HT-29 (cell line): ENCODE measurements around the gene TMEM229B. TPM values are rescaled to one million over a fixed set of nuclear protein-coding genes. Genes with fewer than 3 reads are reported as not detected.
A peak's percentile ranks its signal among the peaks of the same experiment; 100 is the strongest.

ENCODE experiments used
- DNase-seq: peaks from one replicate; pipeline ENCODE4 v3.0.0-alpha.2; 2015; ENCODE audit warnings: low spot score
- total RNA-seq: library from RNA; depleted of rRNA; stranded (reverse); fragments of >200 nt; shearing (Covaris generic); gene quantifications from 2 replicates; pipeline ENCODE4 v1.2.3, GENCODE V29; 2014; rRNA removed

The TMEM229B gene
- total RNA-seq, result 0.08 and 0.15 TPM in 2 replicates

GRCh38 chr14:67487937-67488893 lies at the start of gene TMEM229B:
TSS of gene TMEM229B (minus strand) at chr14:67488721. CDS start at chr14:67473923, 14,798 bp downstream.
- no peak for DNase-seq

- no peak for DNase-seq
These were observed 49.2 kb upstream of the TMEM229B start for GRCh38 chr14:67537736-67538135.

- no peak for DNase-seq
These were observed 47.6 kb upstream of the TMEM229B start for GRCh38 chr14:67536087-67536486.

- DNase-seq, result peak; percentile 59
These were observed 45.2 kb upstream of the TMEM229B start for GRCh38 chr14:67533754-67534085.

- peak; percentile 78 for DNase-seq
These were observed 44.7 kb upstream of the TMEM229B start, which contains the start of gene PLEKHH1 for GRCh38 chr14:67532998-67533753. TSS of gene PLEKHH1 (plus strand) at chr14:67533290. CDS start at chr14:67541868, 8,578 bp downstream.

- DNase-seq, result no peak
These were observed 44.1 kb upstream of the TMEM229B start for GRCh38 chr14:67532606-67532997.

- DNase-seq, result no peak
These were observed 41.7 kb upstream of the TMEM229B start for GRCh38 chr14:67529947-67530935.

GRCh38 chr14:67528276-67528675 lies 39.8 kb upstream of the TMEM229B start:
- no peak for DNase-seq

GRCh38 chr14:67527756-67528155 lies 39.2 kb upstream of the TMEM229B start:
- no peak for DNase-seq

- peak; percentile 63 for DNase-seq
These were observed 38.3 kb upstream of the TMEM229B start for GRCh38 chr14:67526676-67527459.

GRCh38 chr14:67526181-67526580 lies 37.7 kb upstream of the TMEM229B start:
- DNase-seq, result no peak

GRCh38 chr14:67525389-67525788 lies 36.9 kb upstream of the TMEM229B start:
- DNase-seq, result no peak

GRCh38 chr14:67524634-67524963 lies 36.1 kb upstream of the TMEM229B start:
- DNase-seq, result no peak

GRCh38 chr14:67523764-67524633 lies 35.5 kb upstream of the TMEM229B start:
- DNase-seq, result no peak

GRCh38 chr14:67522270-67522669 lies 33.7 kb upstream of the TMEM229B start:
- DNase-seq, result no peak

- DNase-seq, result no peak
These were observed 32.0 kb upstream of the TMEM229B start for GRCh38 chr14:67520482-67520881.

GRCh38 chr14:67519406-67519805 lies 30.9 kb upstream of the TMEM229B start:
- DNase-seq, result no peak

GRCh38 chr14:67517083-67517482 lies 28.6 kb upstream of the TMEM229B start:
- DNase-seq, result no peak

- no peak for DNase-seq
These were observed 28.2 kb upstream of the TMEM229B start for GRCh38 chr14:67516676-67517075.
